ENCODE measurements around the gene SACM1L. TPM values are rescaled to one million over a fixed set of nuclear protein-coding genes. Genes with fewer than 3 reads are reported as not detected.
A peak's percentile ranks its signal among the peaks of the same experiment; 100 is the strongest.

SACM1L gene
- total and polyA plus RNA-seq, 2 of the 4 experiments (the other 2 are of a cell fraction), result 19.0 to 40.9 TPM

GRCh38 chr3:45660567-45660901 is 28.7 kb upstream of the SACM1L start:
- no peaks in the 10 kb centered on the region for H3K27me3 ChIP-seq (ENCODE audit: control insufficient read depth, insufficient read depth, low read length)
- intact Hi-C loops (cut with micrococcal nuclease) (loop anchor here (1.0 kb wide), 3 partner anchors 8 to 620 kb away; no protein-coding TSS in a partner anchor), dilution Hi-C loops (cut with HindIII; ENCODE audit: low sequenced_read_pairs, unreplicated experiment) (no loop called here)

More at GRCh38 chr3:45660567-45660901, 28.7 kb upstream of the SACM1L start:
- Histone ChIP-seq H3K23ac (ENCODE audit: low read depth, low read length) (peak overlapping the region; percentile 65; the same call in 1 of the 2 replicates), H2AK9ac (replicated peaks; ENCODE audit: low read depth, low read length, poor library complexity) (no peak overlapping the region), H3K18ac (ENCODE audit: low read depth, low read length) (peak overlapping the region; percentile 96), H3K4me3 (ENCODE audit: insufficient read depth, low read depth, low read length) (no peak overlapping the region), H2BK5ac (ENCODE audit: low read depth, low read length, poor library complexity, severe bottlenecking) (peak overlapping the region; percentile 90), H3K4me2 (ENCODE audit: low read depth, low read length) (no peak overlapping the region), H4K5ac (ENCODE audit: low read depth, low read length) (peak overlapping the region; percentile 88), H3K4ac (ENCODE audit: low read depth, low read length) (peak overlapping the region; percentile 86), H3K79me1 (ENCODE audit: low read depth in 1 of 2, low read length in 2 of 2) (peaks cover 34 to 66% of the 10 kb centered on the region in 2 experiments), H4K8ac (ENCODE audit: low read depth in 2 of 2, low read length in 2 of 2) (peak overlapping the region; percentile 0 to 43; a peak in 3 of 4 replicates), H3K9ac (ENCODE audit: low read depth, low read length) (peak overlapping the region; percentile 49), H3K14ac (replicated peaks; ENCODE audit: low read depth, low read length) (peak overlapping the region; percentile 38; the same call in 1 of the 2 replicates), H3K9me3 (ENCODE audit: control insufficient read depth, insufficient read depth, low read length) (peaks cover 2% of the 10 kb centered on the region; the same call in 1 of the 2 replicates), H2BK20ac (ENCODE audit: low read depth, low read length) (peak overlapping the region; percentile 81), H3K36me3 (ENCODE audit: control insufficient read depth, insufficient read depth, low read length) (peaks cover under 1% of the 10 kb centered on the region), H3K4me1 (ENCODE audit: control insufficient read depth, insufficient read depth, low read length) (peaks cover 23% of the 10 kb centered on the region), H4K91ac (ENCODE audit: insufficient read depth, low read depth, low read length) (peak overlapping the region; percentile 82), H2BK120ac (ENCODE audit: low read depth, low read length) (peak overlapping the region; percentile 60), H2BK15ac (ENCODE audit: low read depth, low read length) (peak overlapping the region; percentile 92; the same call in 2 of the 3 replicates), H3K56ac (ENCODE audit: extremely low read depth, insufficient read depth, low read length) (0 out of 2 replicates have a peak overlapping the region, but pooled peaks have one; percentile 46), H2AFZ (replicated peaks; ENCODE audit: low read length, poor library complexity) (no peak overlapping the region), H3K27ac (ENCODE audit: insufficient read depth, low read length) (peak overlapping the region; percentile 96), H3K9me1 (ENCODE audit: insufficient read depth, low read length) (peaks cover 18% of the 10 kb centered on the region), H2AK5ac (ENCODE audit: low read depth, low read length) (peak overlapping the region; percentile 99), H4K20me1 (ENCODE audit: insufficient read depth, low read length) (peaks cover 21% of the 10 kb centered on the region; the same call in 1 of the 2 replicates)
- ChIA-PET CTCF (interaction anchor here (0.6 to 2.3 kb wide), 25 partner anchors 8 to 623 kb away, joined by 3 to 11 read pairs (median 4); partner anchors contain the start of gene LIMD1), POLR2A (ENCODE audit: unreplicated experiment) (no interaction called here)
- TF ChIP-seq FOS (IDR thresholded peaks at IDR 0.05; ENCODE audit: low read depth, low read length) (no peak), MAZ (IDR thresholded peaks at IDR 0.05; ENCODE audit: borderline replicate concordance, low read depth, low read length) (no peak), CTCF (conservative IDR thresholded peaks at IDR 0.05; ENCODE audit: low read depth, low read length) (no peak), CEBPB (IDR thresholded peaks at IDR 0.05; ENCODE audit: low read depth, low read length) (no peak), ELK1 (IDR thresholded peaks at IDR 0.05; ENCODE audit: borderline replicate concordance, low read depth, low read length) (no peak), BHLHE40 (IDR thresholded peaks at IDR 0.05; ENCODE audit: low read depth, low read length) (no peak)
- DNase-seq (no peak), ATAC-seq (ENCODE audit: low read depth) (no peak)
- in situ Hi-C loops (cut with MboI; ENCODE audit: low sequenced_read_pairs), result loop anchor here (10.0 kb wide), 1 partner anchor 456 kb away; no protein-coding TSS in a partner anchor
- 100% methylated on average over 5 of the region's 11 CpGs; no CpG with 5 or more reads in 1 of the 2 experiments for WGBS, 2 experiments (ENCODE audit: extremely low coverage in 2 of 2, insufficient read length in 1 of 2)
- BruUV-seq (replicated peaks), result no TSS peak

Data from IMR-90 (cell line).